T47D (cell line): ENCODE data around the gene CRISPLD2.

Experiments used
- DNase-seq, 2 experiments: peaks; one replicate each; pipeline versions ENCODE4 v3.0.0 to v3.0.0-alpha.2; 2011 to 2012; ENCODE audit warnings: low read depth in 1 of 2, low spot score in 1 of 2
- JUND ChIP-seq: IDR thresholded peaks from 2 replicates; pipeline ENCODE4 v1.6.1; 2012; ENCODE audit warnings: low read depth
- in situ Hi-C: cut with HindIII; loops from 2 replicates; pipeline ENCODE4 v1.10.0; 2016; ENCODE audit warnings: low sequenced_read_pairs, low pct_unique_long_range_greater_than_20kb

The CRISPLD2 gene

GRCh38 chr16:84883301-84883700 is 63.5 kb downstream of the CRISPLD2 start:
- no peak for TF ChIP-seq JUND
- in situ Hi-C loops = no loop called here
- no peak for DNase-seq

GRCh38 chr16:84884246-84884595 is 64.4 kb downstream of the CRISPLD2 start:
- no peak for TF ChIP-seq JUND
- no peak for DNase-seq
- in situ Hi-C loops = no loop called here

GRCh38 chr16:84884596-84885341 is 65.0 kb downstream of the CRISPLD2 start:
- in situ Hi-C loops = no loop called here
- 0 out of 2 replicates have a peak, but pooled peaks have one; percentile 33 for TF ChIP-seq JUND
- peak; percentile 76 to 90 for DNase-seq

- no peak for DNase-seq
- TF ChIP-seq JUND = no peak
- in situ Hi-C loops = no loop called here
Observed at GRCh38 chr16:84885342-84885910, 65.6 kb downstream of the CRISPLD2 start.

- TF ChIP-seq JUND = no peak
- no peak for DNase-seq
- in situ Hi-C loops = no loop called here
Observed at GRCh38 chr16:84886497-84887090, 66.8 kb downstream of the CRISPLD2 start.

GRCh38 chr16:84887207-84887606 is 67.4 kb downstream of the CRISPLD2 start:
- no peak for TF ChIP-seq JUND
- in situ Hi-C loops = no loop called here
- no peak for DNase-seq

DNA sequence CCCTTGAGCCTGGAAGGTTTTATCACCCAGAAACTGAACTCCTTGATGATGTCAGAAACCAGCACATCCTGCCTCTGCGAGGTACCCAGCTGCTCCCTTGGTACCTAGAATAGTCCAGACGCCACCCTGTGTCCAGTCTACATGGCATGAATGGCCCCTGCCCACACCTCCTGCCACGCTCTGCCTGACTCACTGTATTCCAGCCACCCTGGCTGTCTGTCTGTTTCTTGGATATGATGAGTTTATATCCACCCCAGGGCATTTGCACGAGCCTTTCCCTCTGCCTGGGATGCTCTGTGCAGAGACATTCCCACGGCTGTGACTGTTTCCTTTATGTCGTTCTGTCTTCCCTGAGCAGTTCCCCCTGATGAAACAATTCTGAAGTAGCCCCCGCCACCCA is 68.7 kb downstream of the CRISPLD2 start:
- in situ Hi-C loops = no loop called here
- TF ChIP-seq JUND = no peak
- DNase-seq = peak in 1 of 2 experiments; percentile 27

- no peak for DNase-seq
- TF ChIP-seq JUND = no peak
- in situ Hi-C loops = no loop called here
Observed at GRCh38 chr16:84889066-84889465, 69.3 kb downstream of the CRISPLD2 start.

DNA sequence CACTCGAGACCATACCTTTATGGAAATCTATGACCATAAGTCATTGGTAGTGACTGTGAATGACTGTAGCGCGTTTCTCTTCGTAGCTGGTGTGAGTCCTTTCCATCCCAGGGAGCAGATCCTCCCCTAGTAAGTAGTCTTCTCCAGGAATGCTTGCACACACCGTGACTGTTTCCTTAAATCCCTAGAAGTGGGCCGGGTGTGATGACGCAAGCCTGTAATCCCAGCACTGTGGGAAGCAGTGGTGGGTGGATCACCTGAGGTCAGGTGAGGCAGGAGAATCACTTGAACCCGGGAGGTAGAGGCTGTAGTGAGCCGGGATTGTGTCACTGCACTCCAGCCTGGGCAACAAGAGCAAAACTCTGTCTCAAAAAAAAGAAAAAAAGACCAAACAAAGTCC is 70.6 kb downstream of the CRISPLD2 start:
- DNase-seq = no peak
- in situ Hi-C loops = no loop called here
- no peak for TF ChIP-seq JUND

GRCh38 chr16:84891149-84891795 is 71.5 kb downstream of the CRISPLD2 start:
- no peak for DNase-seq
- TF ChIP-seq JUND = no peak
- in situ Hi-C loops = no loop called here

DNA sequence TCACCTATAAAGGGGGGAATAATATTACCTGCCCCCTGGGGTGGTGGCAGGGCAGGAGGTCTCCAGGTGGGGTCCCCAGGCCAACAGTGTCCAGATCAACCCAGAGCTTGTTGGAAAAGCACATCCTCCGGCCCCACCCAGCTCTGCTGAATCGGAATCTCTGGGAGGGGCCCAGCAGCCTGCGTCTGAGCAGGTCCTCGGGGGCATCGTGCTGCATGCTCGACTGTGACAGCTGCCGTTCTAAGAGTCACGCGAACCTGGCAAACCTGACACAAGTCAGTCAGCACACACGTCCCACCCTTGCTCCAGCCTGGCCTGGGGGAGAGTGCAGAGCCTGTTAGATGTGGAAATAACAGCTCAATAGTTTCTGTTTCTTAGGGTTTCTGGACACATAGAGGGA is 72.3 kb downstream of the CRISPLD2 start:
- no peak for DNase-seq
- in situ Hi-C loops = no loop called here
- no peak for TF ChIP-seq JUND

GRCh38 chr16:84893467-84893848 is 73.7 kb downstream of the CRISPLD2 start:
- in situ Hi-C loops = no loop called here
- no peak for DNase-seq
- no peak for TF ChIP-seq JUND
